NCI-H345 treated with DMSO at 0.1 percent for 48 hours (cell line): ENCODE data around the gene CMC2.

ENCODE experiments used
- DNase-seq: peaks from one replicate; lab custom pipeline; 2025; ENCODE audit not compliant: unreplicated experiment; lab: John Stamatoyannopoulos, UW

Gene CMC2

DNA sequence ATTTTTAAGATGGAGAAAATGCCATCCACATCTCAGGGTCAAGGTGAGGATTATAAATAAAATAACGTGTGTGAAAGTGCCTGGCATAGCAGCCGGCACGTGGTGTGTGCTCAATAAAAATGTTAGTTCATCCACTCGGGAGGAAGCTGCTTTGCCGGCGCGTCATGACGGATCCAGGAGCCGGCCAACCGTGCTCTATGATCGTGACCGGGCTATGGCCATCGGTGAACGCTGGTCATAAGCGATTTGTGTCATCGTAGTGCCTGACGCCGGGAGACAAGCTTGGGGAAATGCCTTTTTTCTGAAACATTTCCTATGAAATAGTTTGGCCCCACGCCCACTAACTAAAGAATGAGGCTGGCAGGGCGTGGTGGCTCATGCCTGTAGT lies 74.0 kb downstream of the CMC2 start:
- DNase-seq = no peak

GRCh38 chr16:80931801-80932707 lies 74.6 kb downstream of the CMC2 start:
- no peak for DNase-seq

- DNase-seq = no peak
Observed at GRCh38 chr16:80924372-80924978, 82.2 kb downstream of the CMC2 start.

GRCh38 chr16:80923356-80923755 lies 83.3 kb downstream of the CMC2 start:
- DNase-seq = no peak
